Trophoblast cell (in vitro differentiated cells and primary cell): ENCODE results near the gene LCP2.

Experiments
- DNase-seq, 2 donors: peaks; one replicate each; pipeline ENCODE4 v3.0.0-alpha.2; 2016
- H2AFZ ChIP-seq: 2 replicates; pipeline ENCODE4 v1.6.1; 2013; ENCODE audit warnings: low read length, moderate library complexity, mild to moderate bottlenecking; ENCODE audit not compliant: insufficient read depth, poor library complexity
- H2AK5ac ChIP-seq: 2 replicates; pipeline ENCODE4 v1.6.1; 2013; ENCODE audit warnings: mild to moderate bottlenecking, low read length
- H2BK120ac ChIP-seq: 2 replicates; pipeline ENCODE4 v1.6.1; 2013; ENCODE audit warnings: low read length, mild to moderate bottlenecking, moderate library complexity; ENCODE audit not compliant: insufficient read depth, poor library complexity
- H2BK12ac ChIP-seq: 2 replicates; pipeline ENCODE4 v1.6.1; 2013; ENCODE audit warnings: mild to moderate bottlenecking, low read length, moderate library complexity
- H2BK5ac ChIP-seq: 2 replicates; pipeline ENCODE4 v1.6.1; 2013; ENCODE audit warnings: low read length, low read depth, moderate library complexity, mild to moderate bottlenecking; ENCODE audit not compliant: poor library complexity
- H3K14ac ChIP-seq: 2 replicates; pipeline ENCODE4 v1.6.1; 2013; ENCODE audit warnings: mild to moderate bottlenecking, low read length
- H3K18ac ChIP-seq: 2 replicates; pipeline ENCODE4 v1.6.1; 2013; ENCODE audit warnings: mild to moderate bottlenecking, low read length
- H3K23ac ChIP-seq: 2 replicates; pipeline ENCODE4 v1.6.1; 2013; ENCODE audit warnings: low read length
- H3K27ac ChIP-seq: 2 replicates; pipeline ENCODE4 v1.5.1; 2013; ENCODE audit warnings: low read depth, mild to moderate bottlenecking, inconsistent platforms, low read length, moderate library complexity
- H3K27me3 ChIP-seq: 2 replicates; pipeline ENCODE4 v1.6.1; 2013; ENCODE audit warnings: inconsistent platforms, mild to moderate bottlenecking, low read length, moderate library complexity; ENCODE audit not compliant: insufficient read depth
- H3K36me3 ChIP-seq, 2 experiments: 1 replicate in 1 of 2; 2 replicates in 1 of 2; pipeline ENCODE4 v1.6.1; 2013; ENCODE audit warnings: low read length in 2 of 2, mild to moderate bottlenecking in 2 of 2, moderate library complexity in 1 of 2; ENCODE audit not compliant: insufficient read depth in 2 of 2, control insufficient read depth in 1 of 2
- H3K4ac ChIP-seq: 2 replicates; pipeline ENCODE4 v1.6.1; 2013; ENCODE audit warnings: low read depth, mild to moderate bottlenecking, low read length, moderate library complexity
- H3K4me1 ChIP-seq, 2 experiments: 1 replicate in 1 of 2; 2 replicates in 1 of 2; pipeline ENCODE4 v1.6.1; 2013; ENCODE audit warnings: low read length in 2 of 2, mild to moderate bottlenecking in 2 of 2, moderate library complexity in 1 of 2; ENCODE audit not compliant: insufficient read depth in 2 of 2, control insufficient read depth in 1 of 2
- H3K4me2 ChIP-seq: 2 replicates; pipeline ENCODE4 v1.6.1; 2013; ENCODE audit warnings: inconsistent platforms, mild to moderate bottlenecking, low read length, moderate library complexity
- H3K4me3 ChIP-seq: 2 replicates; pipeline ENCODE4 v1.5.1; 2013; ENCODE audit warnings: mild to moderate bottlenecking, low read depth, low read length, inconsistent platforms
- H3K79me1 ChIP-seq: one replicate; pipeline ENCODE4 v1.6.1; 2013; ENCODE audit warnings: low read length
- H3K79me2 ChIP-seq: 2 replicates; pipeline ENCODE4 v1.6.1; 2013; ENCODE audit warnings: low read length, mild to moderate bottlenecking; ENCODE audit not compliant: control insufficient read depth, insufficient read depth, poor library complexity
- H3K9ac ChIP-seq: 2 replicates; pipeline ENCODE4 v1.6.1; 2013; ENCODE audit warnings: mild to moderate bottlenecking, low read length
- H3K9me3 ChIP-seq: 2 replicates; pipeline ENCODE4 v1.6.1; 2013; ENCODE audit warnings: low read depth, mild to moderate bottlenecking, control low read depth, inconsistent platforms, low read length; ENCODE audit not compliant: insufficient read depth
- H4K12ac ChIP-seq: 2 replicates; pipeline ENCODE4 v1.6.1; 2013; ENCODE audit warnings: low read depth, mild to moderate bottlenecking, low read length, moderate library complexity
- H4K8ac ChIP-seq: 2 replicates; pipeline ENCODE4 v1.6.1; 2013; ENCODE audit warnings: low read depth, mild to moderate bottlenecking, low read length, moderate library complexity
- H4K91ac ChIP-seq: one replicate; pipeline ENCODE4 v1.6.1; 2013; ENCODE audit warnings: low read depth, mild to moderate bottlenecking, low read length, moderate library complexity
- WGBS: extraction: QIAGEN DNeasy Blood & Tissue Kit; methylation state at CpG from one replicate; pipeline ENCODE4 v1.1.7; 2013; ENCODE audit warnings: missing lambda C conversion rate; ENCODE audit not compliant: insufficient read length, insufficient coverage; ENCODE audit errors: extremely low coverage; 5-methylcytosine and 5-hydroxymethylcytosine counted together

Gene LCP2

DNA sequence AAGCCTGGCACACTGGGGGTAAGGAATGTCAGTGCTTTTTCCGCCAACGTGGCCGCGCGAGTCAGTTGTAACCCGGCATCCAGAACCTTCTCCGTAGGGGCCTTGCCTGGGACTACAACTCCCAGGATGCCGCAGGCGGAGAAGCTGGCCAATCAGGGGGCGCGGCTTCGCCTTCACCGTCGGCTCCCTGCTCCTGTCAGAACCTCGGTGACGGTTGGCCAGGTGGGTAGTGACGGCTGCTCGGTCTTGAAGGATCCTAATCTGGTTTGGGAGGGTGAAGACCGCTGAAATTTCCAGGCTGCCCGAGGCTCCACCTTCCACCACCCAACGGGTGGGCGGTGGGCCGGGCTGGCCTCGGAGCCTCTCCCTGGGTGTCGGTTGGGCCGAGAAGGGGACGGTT, 64.8 kb downstream of the LCP2 start, which contains the start of gene C5orf58:
TSS of gene C5orf58 (plus strand) at position 200 of the 400 bp plus-strand sequence. CDS start 1,992 bp downstream, outside the sequence.
- no peak within 1 kb of the TSS for H3K4me3 ChIP-seq
- H3K27me3 ChIP-seq, result no peaks in the 10 kb centered on the region
- H3K4me1 ChIP-seq, result no peaks in the 10 kb centered on the region
- no peak within 1 kb of the TSS for H3K14ac ChIP-seq
- peak within 1 kb of the TSS; percentile 11 for H2BK120ac ChIP-seq
- no peak within 1 kb of the TSS for H2BK5ac ChIP-seq
- no peak within 1 kb of the TSS for H2BK12ac ChIP-seq
- no peak within 1 kb of the TSS for H3K9ac ChIP-seq
- no peak within 1 kb of the TSS for H4K12ac ChIP-seq
- H3K79me1 ChIP-seq, result no peaks in the 10 kb centered on the region
- H4K91ac ChIP-seq, result no peak within 1 kb of the TSS
- no peaks in the 10 kb centered on the region for H3K9me3 ChIP-seq
- no peak within 1 kb of the TSS for H2AK5ac ChIP-seq
- no peak within 1 kb of the TSS for H3K4me2 ChIP-seq
- no peak within 1 kb of the TSS for H3K4ac ChIP-seq
- peak; percentile 16 to 36 for DNase-seq
- H3K18ac ChIP-seq, result no peak within 1 kb of the TSS
- no peak within 1 kb of the TSS for H4K8ac ChIP-seq
- no peaks in the 10 kb centered on the region for H3K79me2 ChIP-seq
- H3K27ac ChIP-seq, result no peak within 1 kb of the TSS
- WGBS, result no CpG with 5 or more reads among the region's 27 CpGs
- no peaks in the 10 kb centered on the region for H3K36me3 ChIP-seq
- H3K23ac ChIP-seq, result peak within 1 kb of the TSS; percentile 30
- H2AFZ ChIP-seq, result no peak within 1 kb of the TSS

GRCh38 chr5:170228762-170229435, 68.7 kb downstream of the LCP2 start:
- Histone ChIP-seq H2AFZ (no peak overlapping the region), H2BK120ac (no peak overlapping the region), H2AK5ac (no peak overlapping the region), H4K12ac (no peak overlapping the region), H3K36me3 (no peaks in the 10 kb centered on the region), H4K91ac (no peak overlapping the region), H3K4me3 (no peak overlapping the region), H3K4me2 (no peak overlapping the region), H2BK12ac (no peak overlapping the region), H3K9me3 (no peaks in the 10 kb centered on the region), H3K4me1 (no peaks in the 10 kb centered on the region), H3K23ac (no peak overlapping the region), H3K79me2 (no peaks in the 10 kb centered on the region), H3K27me3 (no peaks in the 10 kb centered on the region), H4K8ac (no peak overlapping the region), H3K9ac (no peak overlapping the region), H3K27ac (no peak overlapping the region), H3K4ac (no peak overlapping the region), H3K18ac (no peak overlapping the region), H2BK5ac (no peak overlapping the region), H3K14ac (no peak overlapping the region), H3K79me1 (no peaks in the 10 kb centered on the region)
- no CpG with 5 or more reads among the region's 6 CpGs for WGBS
- no peak for DNase-seq

GRCh38 chr5:170226661-170227060, 70.9 kb downstream of the LCP2 start:
- Histone ChIP-seq H3K4me3 (no peak overlapping the region), H3K79me2 (no peaks in the 10 kb centered on the region), H3K9me3 (no peaks in the 10 kb centered on the region), H2BK12ac (no peak overlapping the region), H3K36me3 (no peaks in the 10 kb centered on the region), H2BK5ac (no peak overlapping the region), H3K14ac (no peak overlapping the region), H3K4me1 (no peaks in the 10 kb centered on the region), H4K12ac (no peak overlapping the region), H3K4me2 (no peak overlapping the region), H3K27me3 (no peaks in the 10 kb centered on the region), H2AK5ac (no peak overlapping the region), H3K23ac (no peak overlapping the region), H2BK120ac (no peak overlapping the region), H3K9ac (no peak overlapping the region), H3K4ac (no peak overlapping the region), H3K18ac (no peak overlapping the region), H4K8ac (no peak overlapping the region), H3K27ac (no peak overlapping the region), H2AFZ (no peak overlapping the region), H3K79me1 (no peaks in the 10 kb centered on the region), H4K91ac (no peak overlapping the region)
- WGBS, result no CpG with 5 or more reads among the region's 2 CpGs
- DNase-seq, result no peak

DNA sequence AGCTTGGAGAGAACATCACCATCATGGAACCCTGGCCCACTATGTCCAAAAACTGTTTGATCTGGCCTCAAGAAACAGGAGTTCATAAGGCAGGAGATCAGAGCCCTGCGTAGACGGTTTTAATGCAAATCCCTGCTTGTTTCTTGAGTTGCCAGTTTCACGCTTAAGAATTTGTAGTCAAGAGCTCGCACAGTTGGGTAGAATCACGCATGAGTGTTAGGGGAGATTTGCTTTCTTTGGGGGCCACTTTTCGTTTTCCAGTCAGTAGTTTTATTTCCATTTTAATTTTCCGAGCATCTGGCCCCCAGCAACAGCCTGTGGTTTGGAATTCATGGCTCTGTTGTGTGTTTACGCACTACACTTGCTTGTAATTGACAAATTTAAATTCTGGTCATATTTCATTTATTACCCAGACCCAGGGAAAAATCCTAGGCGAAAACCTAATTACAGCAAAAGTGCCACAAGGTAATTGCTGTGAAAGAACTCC, 71.4 kb downstream of the LCP2 start:
- H4K91ac ChIP-seq, result no peak overlapping the region
- no peak overlapping the region for H3K4ac ChIP-seq
- H3K4me3 ChIP-seq, result no peak overlapping the region
- H3K79me2 ChIP-seq, result no peaks in the 10 kb centered on the region
- no peaks in the 10 kb centered on the region for H3K4me1 ChIP-seq
- H3K36me3 ChIP-seq, result no peaks in the 10 kb centered on the region
- no peaks in the 10 kb centered on the region for H3K9me3 ChIP-seq
- no peak overlapping the region for H2BK5ac ChIP-seq
- H4K12ac ChIP-seq, result no peak overlapping the region
- H2AFZ ChIP-seq, result no peak overlapping the region
- H3K79me1 ChIP-seq, result no peaks in the 10 kb centered on the region
- no peak overlapping the region for H3K4me2 ChIP-seq
- no peak overlapping the region for H3K27ac ChIP-seq
- no peak for DNase-seq
- H3K14ac ChIP-seq, result no peak overlapping the region
- H3K18ac ChIP-seq, result no peak overlapping the region
- H2AK5ac ChIP-seq, result no peak overlapping the region
- H2BK120ac ChIP-seq, result no peak overlapping the region
- no peak overlapping the region for H2BK12ac ChIP-seq
- no peak overlapping the region for H3K23ac ChIP-seq
- WGBS, result no CpG with 5 or more reads among the region's 9 CpGs
- H3K9ac ChIP-seq, result no peak overlapping the region
- H4K8ac ChIP-seq, result no peak overlapping the region
- no peaks in the 10 kb centered on the region for H3K27me3 ChIP-seq
